KG1 (cell line): ENCODE results near the gene HDAC5.

Experiments used
- DNase-seq: peaks from one replicate; lab custom pipeline; 2025; lab: John Stamatoyannopoulos, UW

Gene HDAC5

DNA sequence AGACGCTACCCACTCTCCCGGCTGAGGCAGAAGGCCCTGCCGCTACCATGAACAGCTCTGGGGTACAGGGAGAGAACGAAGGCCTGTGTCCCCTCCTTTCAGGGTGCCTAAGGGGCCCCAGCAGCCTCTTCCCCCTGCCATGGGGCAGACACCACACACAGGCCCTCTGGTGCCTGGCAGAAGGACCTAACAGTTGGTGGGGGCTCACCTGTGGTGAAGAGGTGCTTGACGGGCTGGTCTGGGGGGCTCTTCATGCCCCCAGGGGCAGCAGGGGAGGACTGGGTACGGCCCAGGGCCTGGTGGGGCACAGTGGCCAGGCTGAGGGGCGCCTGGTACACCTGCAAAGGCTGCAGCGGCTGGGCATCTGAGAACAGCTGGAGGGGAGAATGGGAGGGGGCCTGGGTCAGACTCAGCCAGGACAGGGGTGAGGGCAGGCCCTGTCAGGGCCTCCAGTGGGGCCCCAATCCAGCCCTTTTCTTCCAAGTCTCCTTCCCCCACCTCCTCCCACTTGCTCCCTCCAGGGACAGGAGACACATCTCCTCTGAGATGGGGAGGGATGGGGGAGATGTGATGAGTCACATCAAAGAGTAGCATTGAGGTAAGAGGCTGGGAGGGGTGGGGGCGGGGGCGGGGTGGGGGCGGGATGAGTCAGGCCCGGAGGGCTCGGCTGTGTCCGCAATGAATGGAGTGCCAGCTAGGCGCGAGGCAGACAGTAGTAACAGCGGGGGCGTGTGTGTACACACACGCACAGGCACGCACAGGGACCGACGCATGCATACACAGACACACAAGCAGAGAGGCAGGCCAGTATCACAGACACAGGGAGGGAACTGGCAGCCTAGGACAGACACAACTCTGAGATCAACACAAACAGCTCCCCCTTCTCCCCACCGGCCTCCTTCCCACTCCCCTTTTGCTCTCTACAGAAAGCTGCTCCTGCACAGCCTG is 36.8 kb downstream of the HDAC5 start:
- no peak for DNase-seq

DNA sequence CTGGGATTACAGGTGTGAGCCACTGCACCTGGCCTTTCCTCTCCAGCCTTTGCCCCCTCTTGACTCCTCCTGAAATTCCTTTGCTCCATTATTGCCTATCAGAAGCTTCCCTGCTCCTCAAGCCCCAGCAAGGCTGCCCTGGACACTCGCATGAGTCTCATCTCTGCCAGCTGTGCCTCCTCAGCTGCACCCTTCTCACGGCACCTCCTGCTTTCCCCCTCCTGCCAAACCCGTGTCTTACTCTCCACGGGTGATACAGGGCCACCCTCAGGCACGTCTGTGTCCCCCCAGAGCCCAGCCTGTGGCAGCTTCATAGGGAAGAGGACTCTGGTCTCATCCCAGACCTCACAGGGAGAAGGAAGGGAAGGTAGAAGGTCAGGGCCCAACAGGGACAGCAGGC is 37.5 kb downstream of the HDAC5 start:
- no peak for DNase-seq

GRCh38 chr17:44084921-44085320 is 38.5 kb downstream of the HDAC5 start:
- DNase-seq = no peak

GRCh38 chr17:44084131-44084538 is 39.3 kb downstream of the HDAC5 start:
- DNase-seq = no peak

DNA sequence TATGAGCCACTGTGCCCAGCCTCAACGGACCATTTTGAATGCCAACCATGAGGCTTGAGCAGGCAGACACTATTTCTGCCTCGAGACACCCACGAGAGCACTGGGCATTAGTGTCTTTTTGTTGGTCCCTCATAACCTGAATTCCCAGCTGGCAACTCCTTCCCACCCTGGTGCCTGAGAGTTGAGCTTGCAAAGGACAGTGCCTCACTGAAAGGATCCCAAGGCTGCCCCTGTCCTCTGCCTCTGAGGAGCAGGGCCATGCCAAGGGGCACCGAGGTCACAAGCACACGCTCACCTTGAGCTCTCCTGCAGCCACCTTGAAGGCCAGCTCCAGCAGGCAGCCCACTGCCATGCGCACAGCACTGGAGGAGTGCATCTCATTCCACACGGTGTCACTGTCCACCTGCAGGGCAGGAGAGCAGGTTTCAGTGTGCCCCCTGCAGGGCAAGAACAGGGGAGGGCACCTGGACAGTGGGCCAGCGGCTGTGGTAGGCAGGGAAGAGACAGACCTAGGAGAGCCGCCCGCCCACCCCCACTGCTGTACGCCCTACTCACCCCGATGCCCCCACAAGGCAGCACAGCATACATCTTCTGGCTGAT is 40.1 kb downstream of the HDAC5 start:
- DNase-seq = no peak

- DNase-seq = no peak
Observed at GRCh38 chr17:44082256-44082927, 41.0 kb downstream of the HDAC5 start.

DNA sequence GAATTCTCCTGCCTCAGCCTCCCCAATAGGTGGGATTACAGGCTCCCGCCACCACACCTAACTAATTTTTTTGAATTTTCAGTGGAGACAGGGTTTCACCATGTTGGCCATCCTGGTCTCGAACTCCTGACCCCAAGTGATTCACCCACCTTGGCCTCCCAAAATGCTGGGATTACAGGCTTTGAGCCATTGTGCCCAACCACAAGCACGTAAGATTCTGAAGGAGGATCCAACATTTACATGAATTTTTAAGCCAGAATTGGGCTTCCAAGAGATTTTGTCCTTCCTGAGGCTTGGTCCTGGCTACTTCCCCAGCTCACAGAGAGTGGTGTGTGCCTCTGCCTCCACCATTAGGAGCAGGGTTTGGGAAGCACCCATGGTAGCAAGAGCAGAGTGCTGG is 41.8 kb downstream of the HDAC5 start:
- no peak for DNase-seq

- no peak for DNase-seq
Observed at GRCh38 chr17:44079877-44080821, 43.3 kb downstream of the HDAC5 start.

- no peak for DNase-seq
Observed at GRCh38 chr17:44078412-44078811, 45.0 kb downstream of the HDAC5 start.

- no peak for DNase-seq
Observed at GRCh38 chr17:44077595-44077909, 45.9 kb downstream of the HDAC5 start.

GRCh38 chr17:44076716-44077594 is 46.5 kb downstream of the HDAC5 start:
- no peak for DNase-seq

GRCh38 chr17:44075598-44076293 is 47.7 kb downstream of the HDAC5 start:
- no peak for DNase-seq

DNA sequence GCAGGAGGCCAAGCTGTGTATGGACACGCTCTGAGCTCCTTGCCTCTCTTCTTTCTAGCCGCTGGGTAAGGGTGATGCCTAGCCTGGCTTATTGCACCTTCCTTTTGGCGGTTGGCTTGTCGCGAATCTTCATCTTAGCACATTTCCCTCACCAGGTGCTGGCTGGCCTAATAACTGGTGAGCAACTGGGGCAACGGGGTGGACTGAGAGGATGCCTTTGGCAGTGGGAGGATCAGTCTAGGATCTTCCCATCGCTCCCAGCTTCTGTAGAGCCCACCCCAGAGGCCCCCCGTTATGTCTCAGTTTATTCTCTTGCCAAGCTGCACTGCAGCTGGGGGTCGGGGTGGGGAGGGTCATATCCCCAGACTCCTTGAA is 48.5 kb downstream of the HDAC5 start:
- DNase-seq = no peak

DNA sequence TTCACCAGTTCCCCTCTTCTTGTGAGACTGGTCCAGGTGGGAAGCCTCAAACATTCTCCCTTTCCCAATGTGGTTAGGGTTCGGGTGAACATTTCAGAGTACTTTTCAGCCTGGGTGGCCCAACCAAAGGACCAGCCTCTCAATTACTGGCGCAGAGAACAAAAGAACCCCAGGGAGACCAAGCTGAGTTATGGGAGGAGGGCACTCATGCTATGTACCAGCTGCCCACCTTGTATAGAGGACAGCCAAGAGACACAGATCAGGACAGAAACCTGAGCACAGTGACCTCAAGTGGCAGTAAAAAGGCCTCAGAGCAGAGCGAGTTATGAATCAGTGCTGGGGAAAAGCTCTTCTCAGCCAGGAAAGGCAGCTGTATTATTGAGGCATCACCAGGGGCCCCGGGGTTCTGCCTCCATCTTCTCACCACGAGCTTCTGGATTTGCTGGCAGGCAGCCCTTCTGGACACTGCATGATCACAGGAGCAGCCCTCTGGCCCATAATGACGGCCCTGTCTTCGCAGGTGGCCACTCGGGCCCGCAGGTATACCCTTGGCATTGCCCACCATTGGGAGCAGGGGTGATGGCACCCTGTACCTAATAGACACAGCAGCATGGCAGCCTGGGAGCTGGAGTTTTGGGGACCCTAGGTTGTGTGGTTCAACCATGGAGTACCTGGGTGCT is 49.1 kb downstream of the HDAC5 start:
- DNase-seq = no peak

- no peak for DNase-seq
Observed at GRCh38 chr17:44071772-44072171, 51.7 kb downstream of the HDAC5 start.

- no peak for DNase-seq
Observed at GRCh38 chr17:44071198-44071520, 52.3 kb downstream of the HDAC5 start.

DNA sequence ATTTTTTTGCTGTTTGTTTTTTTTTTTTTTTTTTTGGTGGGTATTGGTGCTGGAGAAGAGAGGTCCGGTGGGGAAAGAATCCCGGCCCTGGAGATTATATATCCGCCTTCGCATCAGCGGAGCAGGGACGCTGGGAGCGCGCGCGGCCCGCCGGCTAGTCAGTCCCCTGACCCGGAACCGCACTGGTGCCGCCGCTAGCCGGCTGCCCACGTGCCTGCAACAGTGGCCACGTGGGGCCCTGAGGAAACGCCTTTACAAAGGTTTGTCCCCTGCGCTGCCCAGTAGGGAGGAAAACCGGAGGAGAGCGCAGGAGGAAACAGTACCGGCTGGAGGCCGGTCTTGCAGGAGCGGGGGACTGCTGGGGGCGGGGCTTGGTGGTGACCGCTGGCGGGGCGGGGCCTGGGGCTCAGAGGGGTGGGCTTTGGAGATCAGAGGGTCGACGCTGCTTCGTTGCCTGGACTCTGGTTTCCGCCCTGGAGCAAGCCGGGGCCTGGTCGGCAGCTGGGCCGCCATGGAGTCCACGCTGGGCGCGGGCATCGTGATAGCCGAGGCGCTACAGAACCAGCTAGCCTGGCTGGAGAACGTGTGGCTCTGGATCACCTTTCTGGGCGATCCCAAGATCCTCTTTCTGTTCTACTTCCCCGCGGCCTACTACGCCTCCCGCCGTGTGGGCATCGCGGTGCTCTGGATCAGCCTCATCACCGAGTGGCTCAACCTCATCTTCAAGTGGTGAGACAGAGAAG is 52.8 kb downstream of the HDAC5 start, which contains the start of gene G6PC3:
Gene G6PC3, plus strand, starts transcription at position 281 of the 743 bp plus-strand sequence. Its CDS starts 231 bp downstream, at position 512.
- peak; percentile 87 for DNase-seq

GRCh38 chr17:44069974-44070454 is 53.4 kb downstream of the HDAC5 start:
- DNase-seq = no peak

GRCh38 chr17:44067545-44067940 is 55.9 kb downstream of the HDAC5 start:
- no peak for DNase-seq
